Endothelial cell (in vitro differentiated cells): ENCODE data around the gene GRID1. TPM values are rescaled to one million over a fixed set of nuclear protein-coding genes. Genes with fewer than 3 reads are reported as not detected.

ENCODE experiments used
- DNase-seq: peaks from one replicate; pipeline ENCODE4 v3.0.0; 2021; ENCODE audit warnings: low spot score
- H3K27ac Mint-ChIP-seq: one replicate; pipeline ENCODE4 v1.8.0; 2021; ENCODE audit warnings: mixed read lengths, inconsistent platforms; ENCODE audit not compliant: unreplicated experiment
- H3K27me3 Mint-ChIP-seq: one replicate; pipeline ENCODE4 v1.8.0; 2021; ENCODE audit warnings: mild to moderate bottlenecking, moderate library complexity, mixed read lengths, inconsistent platforms; ENCODE audit not compliant: unreplicated experiment
- H3K36me3 Mint-ChIP-seq: one replicate; pipeline ENCODE4 v1.8.0; 2021; ENCODE audit warnings: mild to moderate bottlenecking, low read depth, mixed read lengths, inconsistent platforms; ENCODE audit not compliant: unreplicated experiment
- H3K4me1 Mint-ChIP-seq: one replicate; pipeline ENCODE4 v1.8.0; 2021; ENCODE audit warnings: mild to moderate bottlenecking, mixed read lengths, inconsistent platforms; ENCODE audit not compliant: unreplicated experiment
- H3K4me3 Mint-ChIP-seq: one replicate; pipeline ENCODE4 v1.8.0; 2021; ENCODE audit warnings: mild to moderate bottlenecking, mixed read lengths, inconsistent platforms; ENCODE audit not compliant: unreplicated experiment
- H3K9me3 Mint-ChIP-seq: one replicate; pipeline ENCODE4 v1.8.0; 2021; ENCODE audit warnings: mixed read lengths, inconsistent platforms; ENCODE audit not compliant: unreplicated experiment
- CTCF ChIP-seq: fragments of 200-600 bp; sonication (generic); IDR thresholded peaks from one replicate; pipeline ENCODE4 v1.5.0; 2021; ENCODE audit warnings: antibody characterized with exemption; ENCODE audit not compliant: unreplicated experiment
- total RNA-seq: library from RNA; stranded (reverse); fragmentation: NEBNext Ultra II Directional; extraction: Animal tissue kit (Norgen Biotek cat#: 25700); gene quantifications from one replicate; pipeline ENCODE4 v1.2.1, GENCODE V29; 2021; ENCODE audit not compliant: unreplicated experiment

Gene GRID1
- total RNA-seq, 1 donor from 2014 or later: 0.26 TPM

- no peak overlapping the region for H3K27ac Mint-ChIP-seq
- H3K4me1 Mint-ChIP-seq: no peaks in the 10 kb centered on the region
- no peak overlapping the region for H3K4me3 Mint-ChIP-seq
- peaks cover 5% of the 10 kb centered on the region for H3K27me3 Mint-ChIP-seq
- DNase-seq: no peak
- no peaks in the 10 kb centered on the region for H3K36me3 Mint-ChIP-seq
- no peak for TF ChIP-seq CTCF
- no peaks in the 10 kb centered on the region for H3K9me3 Mint-ChIP-seq
Measured at GRCh38 chr10:86195521-86196157, 171.0 kb downstream of the GRID1 start.

GRCh38 chr10:86194684-86195083, 171.9 kb downstream of the GRID1 start:
- no peaks in the 10 kb centered on the region for H3K36me3 Mint-ChIP-seq
- no peaks in the 10 kb centered on the region for H3K9me3 Mint-ChIP-seq
- H3K27ac Mint-ChIP-seq: no peak overlapping the region
- TF ChIP-seq CTCF: no peak
- no peaks in the 10 kb centered on the region for H3K4me1 Mint-ChIP-seq
- H3K4me3 Mint-ChIP-seq: no peak overlapping the region
- DNase-seq: no peak
- H3K27me3 Mint-ChIP-seq: peaks cover 5% of the 10 kb centered on the region

GRCh38 chr10:86193841-86194240, 172.8 kb downstream of the GRID1 start:
- Mint-ChIP-seq H3K4me1 (no peaks in the 10 kb centered on the region), H3K4me3 (no peak overlapping the region), H3K36me3 (no peaks in the 10 kb centered on the region), H3K9me3 (no peaks in the 10 kb centered on the region), H3K27me3 (peaks cover 9% of the 10 kb centered on the region), H3K27ac (no peak overlapping the region)
- no peak for TF ChIP-seq CTCF
- DNase-seq: no peak

GRCh38 chr10:86192691-86193090, 173.9 kb downstream of the GRID1 start:
- H3K27me3 Mint-ChIP-seq: peaks cover 9% of the 10 kb centered on the region

More at GRCh38 chr10:86192691-86193090, 173.9 kb downstream of the GRID1 start:
- no peak overlapping the region for H3K4me3 Mint-ChIP-seq
- DNase-seq: no peak
- no peak overlapping the region for H3K27ac Mint-ChIP-seq
- no peaks in the 10 kb centered on the region for H3K9me3 Mint-ChIP-seq
- no peaks in the 10 kb centered on the region for H3K36me3 Mint-ChIP-seq
- TF ChIP-seq CTCF: no peak
- H3K4me1 Mint-ChIP-seq: no peaks in the 10 kb centered on the region
